Neural cell (in vitro differentiated cells): ENCODE data around the gene TRIM10. TPM values are rescaled to one million over a fixed set of nuclear protein-coding genes. Genes with fewer than 3 reads are reported as not detected.
A peak's percentile ranks its signal among the peaks of the same experiment; 100 is the strongest.

ENCODE experiments used
- H2AFZ ChIP-seq: fragments of 200-600, 300-800 bp; sonication (generic), shearing (Covaris generic); 2 replicates; pipeline ENCODE4 v1.6.0; 2014; ENCODE audit warnings: low read depth, mild to moderate bottlenecking, antibody characterized with exemption, low read length, moderate library complexity
- H3F3A ChIP-seq: fragments of 200-600 bp; shearing (Covaris generic); 2 replicates; pipeline ENCODE4 v1.6.1; 2016; ENCODE audit warnings: mild to moderate bottlenecking, moderate library complexity, mixed read lengths, antibody characterized with exemption, low read length; ENCODE audit not compliant: insufficient read depth, poor library complexity, severe bottlenecking
- H3K27ac ChIP-seq: fragments of 200-600, 300-800 bp; sonication (generic), shearing (Covaris generic); 2 replicates; pipeline ENCODE4 v1.5.1; 2014; ENCODE audit warnings: mild to moderate bottlenecking, low read length, moderate library complexity
- H3K27me3 ChIP-seq: fragments of 300-800, 200-600 bp; sonication (generic), shearing (Covaris generic); 2 replicates; pipeline ENCODE4 v1.6.0; 2014; ENCODE audit warnings: mild to moderate bottlenecking, low read depth, low read length, moderate library complexity; ENCODE audit not compliant: insufficient read depth
- H3K36me3 ChIP-seq: fragments of 300-800, 200-600 bp; sonication (generic), shearing (Covaris generic); 2 replicates; pipeline ENCODE4 v1.5.1; 2014; ENCODE audit warnings: mild to moderate bottlenecking, antibody characterized with exemption, low read length, moderate library complexity; ENCODE audit not compliant: insufficient read depth
- H3K4me2 ChIP-seq: fragments of 300-800, 200-600 bp; sonication (generic), shearing (Covaris generic); 2 replicates; pipeline ENCODE4 v1.6.0; 2014; ENCODE audit warnings: mild to moderate bottlenecking, low read length
- H3K4me3 ChIP-seq: fragments of 300-800, 200-600 bp; sonication (generic), shearing (Covaris generic); 2 replicates; pipeline ENCODE4 v1.5.1; 2014; ENCODE audit warnings: mild to moderate bottlenecking, low read length, moderate library complexity
- H3K79me2 ChIP-seq: fragments of 200-600 bp; shearing (Covaris generic); replicated peaks from 2 replicates; pipeline ENCODE4 v1.6.0; 2014; ENCODE audit warnings: mild to moderate bottlenecking, low read length, moderate library complexity; ENCODE audit not compliant: insufficient read depth
- H3K9ac ChIP-seq: fragments of 300-800, 200-600 bp; sonication (generic), shearing (Covaris generic); 2 replicates; pipeline ENCODE4 v1.6.1; 2016; ENCODE audit warnings: mild to moderate bottlenecking, low read length, mixed read lengths
- H3K9me2 ChIP-seq: fragments of 200-600 bp; shearing (Covaris generic); 2 replicates; pipeline ENCODE4 v1.6.1; 2016; ENCODE audit warnings: mild to moderate bottlenecking, low read length, mixed read lengths; ENCODE audit not compliant: insufficient read depth
- H3K9me3 ChIP-seq: fragments of 200-600, 300-800 bp; sonication (generic), shearing (Covaris generic); 2 replicates; pipeline ENCODE4 v1.6.1; 2016; ENCODE audit warnings: mild to moderate bottlenecking, mixed run types, low read length, moderate library complexity, mixed read lengths
- H4K20me1 ChIP-seq: fragments of 200-600 bp; shearing (Covaris generic); 2 replicates; pipeline ENCODE4 v1.6.1; 2016; ENCODE audit warnings: mild to moderate bottlenecking, mixed run types; ENCODE audit not compliant: insufficient read depth
- CTCF ChIP-seq: fragments of 450-650 bp; IDR thresholded peaks from 2 replicates; pipeline ENCODE4 v1.5.1; 2014; ENCODE audit warnings: antibody characterized with exemption, mild to moderate bottlenecking, moderate library complexity; ENCODE audit not compliant: poor library complexity, severe bottlenecking
- EP300 ChIP-seq: fragments of 450-650 bp; conservative IDR thresholded peaks from 2 replicates; pipeline ENCODE4 v1.6.1; 2014; ENCODE audit warnings: antibody characterized with exemption, mild to moderate bottlenecking, moderate library complexity; ENCODE audit not compliant: poor library complexity, severe bottlenecking
- EZH2 ChIP-seq: fragments of 200-600, 300-800 bp; shearing (Covaris generic), sonication (generic); IDR thresholded peaks from 2 replicates; pipeline ENCODE4 v1.6.1; 2014; ENCODE audit warnings: antibody characterized with exemption, low read length, borderline replicate concordance, mild to moderate bottlenecking; ENCODE audit not compliant: insufficient read depth, poor library complexity, severe bottlenecking
- MXI1 ChIP-seq: fragments of 450-650 bp; conservative IDR thresholded peaks from 2 replicates; pipeline ENCODE4 v1.6.1; 2014; ENCODE audit warnings: antibody characterized with exemption, mild to moderate bottlenecking; ENCODE audit not compliant: poor library complexity, severe bottlenecking
- POLR2AphosphoS5 ChIP-seq: IDR thresholded peaks from 2 replicates; pipeline ENCODE4 v1.6.1; 2012
- RAD21 ChIP-seq: fragments of 450-650 bp; conservative IDR thresholded peaks from 2 replicates; pipeline ENCODE4 v1.6.1; 2014; ENCODE audit warnings: antibody characterized with exemption, mild to moderate bottlenecking, moderate library complexity
- REST ChIP-seq: IDR thresholded peaks from 2 replicates; pipeline ENCODE4 v1.6.1; 2012; ENCODE audit warnings: borderline replicate concordance
- SMC3 ChIP-seq: fragments of 450-650 bp; conservative IDR thresholded peaks from 2 replicates; pipeline ENCODE4 v1.6.1; 2014; ENCODE audit warnings: antibody characterized with exemption, mild to moderate bottlenecking, moderate library complexity; ENCODE audit not compliant: poor library complexity
- TAF1 ChIP-seq: IDR thresholded peaks from 2 replicates; pipeline ENCODE4 v1.6.1; 2012; ENCODE audit warnings: low read depth
- polyA plus RNA-seq: library from polyadenylated mRNA; depleted of rRNA; stranded (reverse); fragments of >200 nt; gene quantifications from 2 replicates; pipeline ENCODE4 v1.2.3, GENCODE V29; 2014

TRIM10 gene
- polyA plus RNA-seq, 1 donor from 2014 or later: not detected

- H3K36me3 ChIP-seq: no peaks in the 10 kb centered on the region
- TF ChIP-seq RAD21 (no peak), SMC3 (no peak), REST (no peak), TAF1 (no peak), MXI1 (no peak), EP300 (no peak), EZH2 (no peak), CTCF (no peak), POLR2AphosphoS5 (no peak)
- no peaks in the 10 kb centered on the region for H3K9me2 ChIP-seq
- H3K4me3 ChIP-seq: no peak overlapping the region
- peak overlapping the region; percentile 14 for H3K27ac ChIP-seq
- no peaks in the 10 kb centered on the region for H4K20me1 ChIP-seq
- H3F3A ChIP-seq: no peaks in the 10 kb centered on the region
- H3K9ac ChIP-seq: no peak overlapping the region
- H2AFZ ChIP-seq: no peak overlapping the region
- H3K4me2 ChIP-seq: no peak overlapping the region
- peaks cover 17% of the 10 kb centered on the region for H3K79me2 ChIP-seq
- H3K9me3 ChIP-seq: no peaks in the 10 kb centered on the region
- H3K27me3 ChIP-seq: no peaks in the 10 kb centered on the region
These were observed 46.7 kb upstream of the TRIM10 start for GRCh38 chr6:30207619-30208295.

- H3F3A ChIP-seq: no peaks in the 10 kb centered on the region
- peaks cover 17% of the 10 kb centered on the region for H3K79me2 ChIP-seq
- no peak overlapping the region for H3K27ac ChIP-seq
- no peaks in the 10 kb centered on the region for H3K9me3 ChIP-seq
- H3K9me2 ChIP-seq: no peaks in the 10 kb centered on the region
- no peaks in the 10 kb centered on the region for H3K27me3 ChIP-seq
- H3K36me3 ChIP-seq: no peaks in the 10 kb centered on the region
- H3K9ac ChIP-seq: no peak overlapping the region
- H4K20me1 ChIP-seq: no peaks in the 10 kb centered on the region
- no peak overlapping the region for H2AFZ ChIP-seq
- TF ChIP-seq EZH2 (no peak), REST (no peak), RAD21 (no peak), EP300 (no peak), POLR2AphosphoS5 (no peak), MXI1 (no peak), CTCF (no peak), TAF1 (no peak), SMC3 (no peak)
- H3K4me2 ChIP-seq: no peak overlapping the region
- H3K4me3 ChIP-seq: no peak overlapping the region
These were observed 46.0 kb upstream of the TRIM10 start for GRCh38 chr6:30206799-30207618.
